ENCODE data around the gene SYT13. TPM values are rescaled to one million over a fixed set of nuclear protein-coding genes. Genes with fewer than 3 reads are reported as not detected.

The SYT13 gene, protein sequence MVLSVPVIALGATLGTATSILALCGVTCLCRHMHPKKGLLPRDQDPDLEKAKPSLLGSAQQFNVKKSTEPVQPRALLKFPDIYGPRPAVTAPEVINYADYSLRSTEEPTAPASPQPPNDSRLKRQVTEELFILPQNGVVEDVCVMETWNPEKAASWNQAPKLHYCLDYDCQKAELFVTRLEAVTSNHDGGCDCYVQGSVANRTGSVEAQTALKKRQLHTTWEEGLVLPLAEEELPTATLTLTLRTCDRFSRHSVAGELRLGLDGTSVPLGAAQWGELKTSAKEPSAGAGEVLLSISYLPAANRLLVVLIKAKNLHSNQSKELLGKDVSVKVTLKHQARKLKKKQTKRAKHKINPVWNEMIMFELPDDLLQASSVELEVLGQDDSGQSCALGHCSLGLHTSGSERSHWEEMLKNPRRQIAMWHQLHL
- 0.28 TPM in 1 of 2 replicates, not detected in the other for polyA plus RNA-seq (2014; cell fraction: cytosol; rRNA removed)
- polyA plus RNA-seq (2014; cell fraction: nucleus; rRNA removed) = not detected in 2 replicates

DNA sequence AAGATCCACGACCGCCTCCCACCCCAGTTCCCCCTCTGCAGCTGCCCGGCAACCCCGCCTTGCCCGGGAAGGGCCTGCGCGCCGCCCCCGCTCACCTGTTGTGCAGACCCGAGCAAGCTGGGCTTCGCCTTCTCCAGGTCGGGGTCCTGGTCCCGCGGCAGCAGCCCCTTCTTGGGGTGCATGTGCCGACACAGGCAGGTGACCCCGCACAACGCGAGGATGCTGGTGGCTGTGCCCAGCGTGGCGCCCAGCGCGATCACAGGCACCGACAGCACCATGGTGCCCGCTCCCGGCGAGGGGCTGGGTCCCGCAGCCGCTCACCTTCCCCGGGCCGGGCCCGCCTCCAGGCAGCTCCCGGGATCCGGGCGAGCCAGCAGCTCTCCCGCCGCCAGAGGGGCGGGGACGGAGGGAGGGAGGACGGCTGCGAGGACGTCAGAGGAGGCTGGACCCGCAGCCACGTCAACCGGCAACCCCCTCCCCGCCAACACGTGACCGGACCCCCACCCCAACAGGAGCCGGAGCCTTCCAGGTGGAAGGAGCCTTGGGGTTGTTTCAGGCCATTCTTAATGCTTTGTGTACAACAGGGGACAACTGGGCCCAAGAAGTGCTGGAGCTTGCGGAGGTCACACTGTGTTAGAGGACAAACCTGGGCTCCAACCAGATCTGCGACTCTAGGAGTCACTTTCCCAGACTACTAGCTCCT lies at the start of gene SYT13:
Gene SYT13 (minus strand): TSS at position 412 of the 703 bp plus-strand sequence. CDS start 134 bp downstream, at position 278.
- DNase-seq (ENCODE audit: low spot score) = no peak

DNA sequence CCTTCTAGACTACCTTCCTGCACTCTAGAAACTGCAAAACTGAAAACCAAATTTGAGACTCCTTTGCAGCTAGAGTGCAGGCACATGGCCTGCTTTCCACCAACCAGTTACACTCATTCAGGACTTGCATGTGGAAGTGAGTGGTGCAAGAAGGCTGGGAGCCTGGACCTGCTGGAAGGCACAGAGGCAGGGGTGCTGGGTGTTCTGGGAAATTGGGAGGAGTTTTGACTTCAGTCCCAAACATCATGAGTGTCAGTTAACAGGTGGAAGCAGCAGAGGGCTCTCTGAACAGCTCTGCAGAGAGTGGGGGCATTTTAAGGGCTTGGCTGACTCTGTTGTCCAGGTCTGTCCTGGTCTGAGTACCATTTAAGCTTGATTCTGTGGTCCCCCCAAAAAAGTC lies 49.3 kb upstream of the SYT13 start:
- DNase-seq (ENCODE audit: low spot score) = no peak

DNA sequence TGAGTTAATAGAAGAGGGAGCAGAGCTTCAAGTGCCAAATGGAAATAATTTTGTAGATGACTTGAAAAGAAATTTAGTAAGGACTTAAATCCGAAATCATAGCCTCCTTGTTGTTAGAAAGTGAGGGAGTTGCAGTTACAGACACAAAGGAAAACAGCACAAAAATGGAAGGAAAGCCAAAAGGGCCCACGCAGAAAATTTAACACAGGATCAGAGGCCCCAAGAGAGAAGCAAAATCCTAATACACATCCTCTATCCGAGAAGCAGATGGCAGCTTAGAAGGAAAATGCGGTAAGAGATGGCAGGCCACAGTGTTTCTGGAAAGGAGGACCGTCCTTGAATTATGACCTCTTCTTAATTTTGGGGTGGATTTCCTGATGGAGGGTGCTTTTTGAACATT lies 48.7 kb upstream of the SYT13 start:
- no peak for DNase-seq (ENCODE audit: low spot score)

DNA sequence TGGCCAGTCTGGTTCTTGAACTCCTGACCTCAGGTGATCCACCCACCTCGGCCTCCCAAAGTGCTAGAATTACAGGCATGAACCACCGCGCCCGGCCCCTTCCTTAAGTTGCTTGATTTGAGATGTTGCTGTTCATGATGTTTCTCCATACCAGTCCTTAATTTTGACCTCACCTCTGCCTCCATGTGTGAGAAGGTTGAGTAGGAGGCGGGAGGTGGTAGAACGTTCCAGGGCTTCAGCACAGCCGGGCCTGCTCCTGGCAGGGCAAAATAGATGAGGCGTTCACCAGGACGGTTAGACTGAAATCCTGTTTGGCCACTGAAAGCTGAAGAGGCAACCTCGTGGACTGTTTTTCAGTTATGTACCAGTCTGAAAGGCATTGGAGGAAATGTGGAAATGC lies 48.3 kb upstream of the SYT13 start:
- no peak for DNase-seq (ENCODE audit: low spot score)

DNA sequence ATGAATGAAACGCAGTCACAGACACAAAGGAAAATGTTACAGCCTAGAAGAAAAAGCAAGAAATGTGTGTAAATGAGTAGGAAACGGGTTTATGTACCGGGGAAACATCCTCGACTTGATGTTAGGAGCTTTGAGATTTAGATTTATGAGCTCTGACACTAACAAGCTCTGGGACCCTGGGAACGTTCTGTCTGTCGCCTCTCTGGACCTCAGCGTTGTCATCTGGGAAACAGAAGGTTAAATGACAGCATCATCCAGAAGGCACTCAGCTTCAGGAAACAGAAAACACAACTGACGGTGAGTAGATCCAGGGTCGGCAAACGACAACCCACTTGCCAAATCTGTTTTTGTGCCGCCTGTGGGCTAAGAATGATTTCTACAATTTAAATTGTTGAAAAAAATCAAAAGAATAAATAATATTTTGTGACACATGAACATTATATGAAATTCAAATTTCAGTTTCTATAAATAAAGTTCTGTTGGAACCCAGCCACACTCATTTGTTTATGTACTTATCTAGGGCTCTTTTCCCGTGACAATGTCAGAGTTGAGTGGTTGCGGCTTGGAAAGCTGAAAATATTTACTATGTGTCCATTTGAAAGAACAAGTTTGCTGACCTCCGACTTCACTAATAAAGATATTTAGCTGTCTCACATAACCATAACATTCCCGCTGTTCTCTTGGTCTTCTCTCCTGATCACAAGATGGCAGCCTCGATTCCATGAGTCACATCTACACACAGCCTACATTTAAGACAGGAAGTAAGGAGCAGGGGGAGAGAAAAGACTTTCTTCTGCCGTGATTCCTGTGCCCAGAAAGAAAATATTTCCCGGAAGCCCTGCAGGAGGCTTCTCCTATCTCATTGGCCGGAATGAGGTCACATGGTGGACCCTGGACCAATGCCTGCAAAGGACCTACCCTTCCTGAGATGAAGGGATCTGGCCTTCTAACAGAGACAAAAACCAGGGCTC lies 47.1 kb upstream of the SYT13 start:
- DNase-seq (ENCODE audit: low spot score) = no peak

DNA sequence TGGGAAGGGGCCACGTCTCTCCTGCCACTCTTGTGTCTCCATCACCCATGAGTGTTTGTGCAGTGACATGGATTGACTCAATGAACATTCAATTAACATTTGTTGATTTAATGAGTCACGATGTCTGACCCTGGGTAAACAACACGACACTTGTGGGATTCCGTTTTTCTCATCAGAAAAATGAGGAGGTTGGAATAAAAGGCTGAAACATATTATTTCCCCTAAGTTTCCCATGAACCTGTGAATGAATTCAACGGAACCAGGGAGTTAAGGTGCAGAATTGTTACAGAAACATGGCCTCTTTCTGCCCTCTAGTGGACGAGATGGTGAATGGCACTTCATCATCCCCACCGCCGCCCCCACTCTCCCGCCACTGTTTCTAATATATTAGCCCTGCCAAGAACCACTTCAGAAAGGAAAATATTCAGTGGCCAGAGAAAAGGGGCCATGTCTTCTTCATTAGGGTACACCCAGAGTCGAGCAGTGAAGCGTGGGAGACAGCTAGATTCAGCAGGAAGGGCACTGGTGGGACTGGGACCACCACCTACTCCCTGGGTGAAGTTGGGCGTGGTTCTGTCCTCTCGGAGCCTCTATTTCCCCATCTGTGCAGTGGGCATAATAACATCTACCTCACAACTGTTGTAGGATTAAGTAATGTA lies 46.3 kb upstream of the SYT13 start:
- DNase-seq (ENCODE audit: low spot score) = peak; percentile 20

DNA sequence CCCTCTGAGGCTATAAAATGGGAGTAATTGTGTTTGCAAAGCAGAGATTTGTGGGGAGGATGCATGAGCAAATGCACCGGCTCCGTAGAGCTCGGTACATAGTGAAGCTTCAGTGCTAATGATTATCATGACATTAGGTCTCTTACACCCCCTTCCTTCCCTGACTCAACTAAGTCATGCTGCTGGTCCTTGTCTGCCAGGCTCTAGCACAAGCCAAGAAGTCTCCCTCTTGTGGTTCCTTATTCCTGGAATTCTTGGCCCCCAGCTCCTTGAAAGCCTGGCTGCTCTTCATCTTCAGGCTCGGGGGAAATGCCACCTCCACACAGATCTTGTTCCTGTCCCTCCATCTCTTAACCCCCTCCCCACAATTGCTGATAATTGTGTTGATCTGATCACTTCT lies 45.7 kb upstream of the SYT13 start:
- DNase-seq (ENCODE audit: low spot score) = no peak

DNA sequence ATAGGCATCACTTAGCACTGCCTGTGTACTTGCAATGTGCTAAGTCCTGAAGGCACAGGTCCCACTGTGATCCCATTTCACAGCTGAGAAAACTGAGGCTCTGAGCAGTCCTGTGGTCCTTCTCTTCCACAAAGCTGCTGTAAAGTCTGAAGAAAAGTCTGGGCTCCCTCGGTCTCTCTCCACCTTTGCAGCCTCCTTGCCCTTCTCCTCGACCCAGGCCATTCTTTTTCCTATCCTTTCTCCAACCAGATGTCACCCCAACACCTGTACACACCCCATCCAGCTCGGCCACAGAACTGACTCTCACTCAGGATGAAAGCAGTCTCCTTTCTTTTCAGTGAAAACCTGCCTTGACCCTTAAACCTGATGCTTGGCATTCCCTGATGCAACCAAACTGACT lies 42.6 kb upstream of the SYT13 start:
- no peak for DNase-seq (ENCODE audit: low spot score)

DNA sequence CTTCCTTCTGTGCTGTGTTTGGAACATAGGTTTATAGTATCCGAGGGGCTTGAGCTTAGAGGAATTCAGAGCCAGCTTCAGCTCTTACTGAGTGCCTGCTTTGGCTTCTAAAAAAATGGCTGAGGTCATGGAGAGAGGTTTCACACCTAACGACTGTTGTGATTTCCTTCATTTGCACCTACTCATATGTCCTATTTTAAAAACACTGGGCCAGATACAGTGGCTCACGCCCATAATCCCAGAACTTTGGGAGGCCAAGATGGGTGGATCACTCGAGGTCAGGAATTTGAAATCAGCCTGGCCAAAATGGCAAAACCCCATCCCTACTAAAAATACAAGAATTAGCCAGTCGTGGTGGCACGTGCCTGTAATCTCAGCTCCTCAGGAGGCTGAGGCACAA lies 38.3 kb upstream of the SYT13 start:
- no peak for DNase-seq (ENCODE audit: low spot score)

DNA sequence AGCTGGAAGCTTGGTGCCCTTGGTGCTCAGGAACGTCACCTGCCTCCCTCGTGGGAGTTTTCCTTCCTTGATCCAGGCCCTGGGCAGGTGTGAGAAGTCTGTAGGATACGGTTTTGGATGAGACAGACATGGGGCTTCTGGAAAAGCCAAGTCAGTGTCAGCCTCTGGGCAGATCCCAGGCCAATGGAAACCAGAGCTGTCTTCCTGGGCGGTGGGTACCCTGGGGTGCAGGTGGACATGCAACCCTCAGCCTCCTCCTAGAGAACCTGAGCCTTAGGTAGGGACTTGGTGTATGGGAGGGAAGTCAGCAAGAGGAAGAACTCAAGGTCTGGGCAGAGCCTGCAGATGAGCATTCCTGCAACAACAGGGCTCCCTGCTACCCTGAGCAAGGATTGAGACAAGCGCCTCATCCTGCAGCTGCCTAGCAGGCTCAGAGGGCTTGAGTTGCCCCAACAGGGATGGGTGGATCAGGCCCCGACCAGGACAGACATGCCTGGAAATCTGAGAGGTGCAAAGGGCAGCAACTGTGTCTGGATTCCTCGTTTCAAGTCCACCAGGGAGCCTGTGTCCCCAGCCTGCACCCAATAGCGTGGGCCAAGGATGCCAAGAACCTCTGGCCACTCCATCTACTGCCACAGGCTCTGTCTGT lies 37.6 kb upstream of the SYT13 start:
- DNase-seq (ENCODE audit: low spot score) = no peak

DNA sequence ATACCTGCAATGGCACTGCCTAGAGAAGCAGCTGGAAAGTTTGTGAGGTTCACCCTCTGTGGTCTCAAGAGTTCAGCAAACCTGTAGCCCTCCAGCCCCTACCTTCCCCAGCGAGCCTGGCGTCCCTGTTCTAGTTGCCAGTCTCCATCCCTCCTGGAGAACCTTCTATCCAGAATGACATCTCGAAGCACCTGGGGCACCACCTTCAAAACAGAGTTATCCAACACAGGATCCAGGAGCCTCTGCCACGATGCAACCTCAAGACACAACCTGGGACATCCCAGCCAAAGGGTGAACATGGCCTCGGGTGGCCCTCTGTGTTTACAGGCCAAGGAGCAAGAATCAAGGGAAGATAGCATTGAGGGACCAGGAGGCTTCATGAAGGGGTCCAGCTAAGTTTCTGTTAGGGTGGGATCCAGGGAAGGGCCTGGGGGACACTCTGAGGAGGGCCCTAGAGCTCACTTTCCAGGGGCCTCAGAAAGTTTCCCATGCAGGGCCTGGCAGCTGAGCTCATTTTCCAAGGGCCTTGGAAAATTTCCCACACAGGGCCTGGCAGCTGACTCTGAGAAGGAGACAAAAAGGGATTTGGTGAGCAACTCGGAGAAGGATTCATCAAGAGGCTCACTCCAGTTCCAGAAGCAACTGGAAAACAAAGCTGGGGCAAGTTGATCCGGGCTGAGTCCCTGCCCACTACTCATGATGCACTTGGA lies 36.9 kb upstream of the SYT13 start:
- DNase-seq (ENCODE audit: low spot score) = no peak

DNA sequence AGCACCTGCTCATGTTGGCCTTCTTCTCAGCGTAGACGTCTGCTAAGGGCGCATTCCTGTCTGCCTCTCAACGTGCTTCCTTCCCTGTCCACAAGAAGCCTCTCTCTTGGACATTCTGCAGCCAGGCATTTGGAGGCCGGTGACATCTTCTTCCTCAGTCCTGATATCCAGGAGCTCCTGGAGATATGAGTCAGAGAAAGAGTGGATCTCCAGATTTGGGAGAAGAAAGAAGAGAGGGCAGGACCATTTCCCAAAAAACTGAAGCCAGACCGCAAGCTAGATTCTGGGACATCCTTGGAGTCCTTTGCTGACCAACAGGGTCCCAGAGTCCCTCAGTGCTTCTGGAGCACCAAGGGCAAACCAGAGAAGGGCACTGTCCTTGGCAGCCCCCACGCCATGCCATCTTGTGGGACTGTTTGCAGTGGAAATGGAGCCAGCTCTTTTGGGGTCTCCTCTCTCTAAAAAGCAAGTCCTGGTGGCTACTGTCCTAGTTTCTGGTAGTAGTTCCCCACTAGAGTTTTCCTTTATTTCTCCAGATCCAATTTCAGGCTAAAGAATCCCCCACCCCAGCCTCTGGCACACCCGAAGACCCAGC lies 36.1 kb upstream of the SYT13 start:
- no peak for DNase-seq (ENCODE audit: low spot score)

DNA sequence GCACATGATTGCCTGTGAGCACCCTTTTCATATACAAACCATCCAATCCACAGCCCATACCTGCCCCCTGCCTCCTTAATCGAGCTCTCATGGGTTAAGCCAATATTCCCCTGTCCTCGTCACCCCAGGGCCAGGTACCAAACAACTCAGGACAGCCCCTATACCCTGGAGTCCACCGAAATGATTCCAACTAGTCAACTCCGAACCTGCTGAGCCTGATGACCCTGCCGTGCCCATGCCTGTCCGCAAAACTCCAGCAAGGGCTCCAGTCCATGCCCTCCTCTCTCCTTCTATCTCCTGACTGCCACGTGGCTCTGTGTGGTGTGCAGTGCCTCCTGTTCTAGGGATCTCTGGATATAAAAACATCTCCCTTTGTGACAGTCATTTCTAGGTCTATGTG lies 35.5 kb upstream of the SYT13 start:
- no peak for DNase-seq (ENCODE audit: low spot score)

DNA sequence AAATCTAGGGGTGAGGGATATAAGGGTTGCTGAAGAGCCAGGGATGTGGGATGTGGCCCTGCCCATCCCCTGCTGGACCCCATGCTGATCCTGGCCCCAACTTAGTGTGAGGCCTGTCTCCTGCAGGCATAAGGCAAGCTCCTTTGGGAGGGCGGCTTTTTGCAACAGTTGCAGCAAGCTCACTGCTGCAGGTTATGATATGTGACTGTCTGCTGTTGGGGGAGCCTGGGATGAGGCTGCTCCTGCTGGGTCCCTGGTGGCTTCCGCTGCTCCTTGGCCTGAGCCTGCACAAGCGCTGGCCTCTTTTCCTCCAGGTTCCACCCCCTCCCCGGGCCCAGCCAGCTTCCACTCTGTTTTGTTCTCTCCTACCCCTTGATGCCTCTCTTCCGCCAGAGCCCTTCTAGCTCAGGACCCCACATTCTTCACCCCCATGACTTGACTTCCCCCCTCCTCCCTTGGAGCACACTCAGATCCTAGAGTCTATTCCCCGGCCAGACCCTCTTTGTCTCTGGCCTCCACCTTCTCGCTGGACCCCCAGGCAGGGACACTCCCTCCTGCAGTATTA lies 35.0 kb upstream of the SYT13 start:
- no peak for DNase-seq (ENCODE audit: low spot score)

DNA sequence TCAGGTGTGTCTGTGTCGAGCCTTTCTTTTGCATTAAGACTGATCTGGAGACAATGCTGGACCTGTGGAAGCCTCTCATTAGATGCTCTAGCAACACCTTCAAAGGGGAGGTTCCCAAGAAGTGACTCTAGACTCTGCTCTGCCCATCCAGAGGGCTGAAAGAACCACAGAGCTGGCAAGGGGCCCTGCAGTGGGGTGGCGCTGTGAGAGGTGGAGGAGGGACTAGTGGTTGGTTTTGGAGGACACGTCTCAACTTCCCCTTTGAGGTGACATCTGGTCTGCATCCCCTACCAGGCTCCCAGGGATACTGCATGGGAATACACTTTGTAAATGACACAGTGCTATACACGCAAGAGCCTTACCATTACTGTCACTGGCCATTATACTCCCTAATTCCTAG lies 34.2 kb upstream of the SYT13 start:
- no peak for DNase-seq (ENCODE audit: low spot score)

DNA sequence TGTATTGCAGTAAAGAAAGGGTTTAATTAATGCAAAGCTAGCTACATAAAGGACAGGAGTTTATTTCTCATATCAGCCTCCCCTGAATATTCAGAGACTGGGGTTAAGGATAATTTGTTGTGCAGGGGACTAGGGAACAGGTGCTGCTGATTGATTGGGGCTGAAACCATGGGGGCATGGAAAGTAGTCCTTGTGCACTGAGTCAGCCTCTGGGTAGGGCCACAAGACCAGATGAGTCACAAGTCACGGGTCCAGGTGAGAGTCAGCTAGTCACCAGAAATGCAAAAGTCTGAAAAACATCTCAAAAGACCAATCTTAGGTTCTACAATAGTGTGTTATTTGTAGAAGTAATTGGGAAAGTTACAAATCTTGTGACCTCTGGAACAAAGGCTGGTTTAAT lies 32.9 kb upstream of the SYT13 start:
- DNase-seq (ENCODE audit: low spot score) = no peak

DNA sequence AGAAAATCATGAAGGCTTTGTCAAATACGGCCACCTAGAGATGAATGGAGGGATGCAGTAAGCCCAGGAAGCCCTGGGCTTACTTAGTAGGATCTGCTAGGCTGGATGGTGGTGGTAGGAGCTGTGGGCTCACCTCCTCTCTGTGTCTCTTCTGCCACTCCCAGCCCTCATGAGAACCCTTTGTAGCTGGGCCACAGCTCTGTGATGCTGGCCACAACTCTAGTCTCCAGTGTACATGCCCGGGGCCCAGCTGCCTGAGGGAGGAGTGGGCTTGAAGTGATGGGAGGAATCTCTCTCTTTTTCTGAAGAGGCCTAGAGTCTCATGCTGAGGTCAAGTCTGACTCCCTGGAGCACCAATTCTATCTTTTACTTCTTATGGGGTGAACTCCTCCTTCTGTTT lies 32.4 kb upstream of the SYT13 start:
- DNase-seq (ENCODE audit: low spot score) = no peak

DNA sequence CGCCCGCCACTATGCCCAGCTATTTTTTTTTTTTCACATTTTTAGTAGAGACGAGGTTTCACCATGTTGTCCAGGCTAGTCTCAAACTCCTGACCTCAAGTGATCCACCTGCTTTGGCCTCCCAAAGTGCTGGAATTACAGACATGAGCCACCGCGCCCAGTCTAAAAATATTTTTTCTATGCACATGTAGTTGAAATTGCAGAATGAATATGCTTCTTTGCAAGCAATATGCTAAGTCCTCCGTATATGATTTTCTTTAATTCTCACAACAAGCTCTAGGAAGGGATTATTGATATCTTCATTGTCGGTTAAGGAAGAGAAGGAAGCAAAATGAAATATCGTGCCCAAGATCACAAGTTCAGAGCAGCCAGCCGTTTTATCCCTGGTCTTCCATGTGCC lies 30.1 kb upstream of the SYT13 start:
- no peak for DNase-seq (ENCODE audit: low spot score)

DNA sequence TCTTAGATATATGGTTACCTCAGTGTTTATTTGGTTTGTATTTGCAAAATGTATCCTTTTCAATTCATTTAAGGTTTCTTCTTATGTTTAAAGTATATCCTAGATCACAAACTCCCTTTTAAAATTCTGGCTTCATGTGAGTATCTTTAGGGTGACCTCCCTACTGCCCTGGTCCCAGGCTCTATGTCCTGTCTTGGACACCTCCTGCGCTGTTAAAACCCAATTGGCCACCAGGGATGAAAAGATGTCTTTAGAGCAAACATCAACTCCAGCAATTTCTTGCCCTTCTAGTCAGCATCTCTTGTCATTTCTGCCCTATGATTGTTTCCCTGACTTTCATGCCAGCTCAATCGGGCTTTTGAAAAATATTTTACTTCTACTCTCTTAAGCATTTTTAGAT lies 28.8 kb upstream of the SYT13 start:
- DNase-seq (ENCODE audit: low spot score) = no peak

Data from SK-N-DZ (cell line).